NCI-H526 (cell line): Measurements from ENCODE around the gene HRH1.
"Not testable (repeated sequence)": the region's sequence is repeated elsewhere in the genome, so short reads cannot be mapped to it uniquely, and the experiment has no call there.

ENCODE experiments used
- DNase-seq, 2 experiments: peaks; one replicate each; lab custom pipeline; 2025; lab: John Stamatoyannopoulos, UW

The HRH1 gene

GRCh38 chr3:11170052-11170770 lies 15.9 kb downstream of the HRH1 start:
- no peak for DNase-seq

GRCh38 chr3:11172096-11172690 lies 17.9 kb downstream of the HRH1 start:
- DNase-seq, result no peak

- DNase-seq, result no peak
These were observed 19.7 kb downstream of the HRH1 start for GRCh38 chr3:11173828-11174465.

GRCh38 chr3:11178421-11178820 lies 24.1 kb downstream of the HRH1 start:
- no peak for DNase-seq

- not testable (repeated sequence) for DNase-seq
These were observed 30.2 kb downstream of the HRH1 start for GRCh38 chr3:11184328-11184969.

GRCh38 chr3:11185144-11185543 lies 30.9 kb downstream of the HRH1 start:
- no peak for DNase-seq

GRCh38 chr3:11185564-11186317 lies 31.4 kb downstream of the HRH1 start:
- DNase-seq, result no peak

- DNase-seq, result no peak
These were observed 32.0 kb downstream of the HRH1 start for GRCh38 chr3:11186318-11186692.

GRCh38 chr3:11186771-11187191 lies 32.5 kb downstream of the HRH1 start:
- DNase-seq, result no peak

- DNase-seq, result no peak
These were observed 33.4 kb downstream of the HRH1 start for GRCh38 chr3:11187681-11188080.

GRCh38 chr3:11188231-11188630 lies 33.9 kb downstream of the HRH1 start:
- DNase-seq, result no peak

- no peak for DNase-seq
These were observed 40.9 kb downstream of the HRH1 start for GRCh38 chr3:11195201-11195600.

GRCh38 chr3:11195721-11196332 lies 41.5 kb downstream of the HRH1 start:
- DNase-seq, result no peak

GRCh38 chr3:11197484-11197883 lies 43.2 kb downstream of the HRH1 start:
- DNase-seq, result no peak

- no peak for DNase-seq
These were observed 43.8 kb downstream of the HRH1 start for GRCh38 chr3:11198070-11198469.

- no peak for DNase-seq
These were observed 44.2 kb downstream of the HRH1 start for GRCh38 chr3:11198495-11198894.

GRCh38 chr3:11199902-11200845 lies 45.9 kb downstream of the HRH1 start:
- DNase-seq, result no peak

- no peak for DNase-seq
These were observed 47.1 kb downstream of the HRH1 start for GRCh38 chr3:11201251-11202019.

GRCh38 chr3:11203961-11204360 lies 49.7 kb downstream of the HRH1 start:
- no peak for DNase-seq
